ENCODE results near the gene SYNPO. TPM values are rescaled to one million over a fixed set of nuclear protein-coding genes. Genes with fewer than 3 reads are reported as not detected.
A peak's percentile ranks its signal among the peaks of the same experiment; 100 is the strongest.

The SYNPO gene
- total and polyA plus RNA-seq, 2 donors (not counting 1 experiment from before 2014, with no cell fraction given), result 6.6 to 9.8 TPM

DNA sequence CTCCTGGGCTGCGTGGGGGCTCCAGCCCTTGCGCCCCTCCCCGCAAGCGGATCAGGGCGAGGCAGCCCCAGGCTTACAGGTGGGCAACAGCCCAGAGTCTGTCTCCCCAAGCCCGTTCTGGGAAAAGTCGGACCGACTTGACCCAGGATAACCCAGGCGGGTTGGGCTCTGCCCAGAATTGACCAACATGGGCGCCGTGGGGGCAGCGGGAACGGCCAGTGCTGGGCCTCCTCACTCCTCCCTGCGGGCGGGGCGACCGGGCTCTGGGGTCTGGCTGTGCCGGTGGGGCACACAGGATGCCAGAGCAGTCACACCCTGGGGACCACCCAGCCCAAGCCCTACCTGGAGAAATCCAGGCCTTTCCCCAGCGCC lies 15.3 kb upstream of the SYNPO start:
- peak overlapping the region; percentile 57 to 81 (median 63) for H3K4me3 ChIP-seq (replicated peaks in 1 of 4; ENCODE audit: control extremely low read depth in 1 of 4, insufficient read depth in 1 of 4, low read depth in 3 of 4, low read length in 4 of 4)
- peak overlapping the region; percentile 57 for H3K9ac ChIP-seq (ENCODE audit: insufficient read depth, low read length)
- no peaks in the 10 kb centered on the region for H3K27me3 ChIP-seq (ENCODE audit: control insufficient read depth, insufficient read depth, low read length)
- H2AFZ ChIP-seq (ENCODE audit: low read length), result peak overlapping the region; percentile 42
- H3K36me3 ChIP-seq (ENCODE audit: control insufficient read depth, insufficient read depth, low read length), result no peaks in the 10 kb centered on the region
- H3K9me3 ChIP-seq (ENCODE audit: control insufficient read depth, insufficient read depth, low read depth, low read length), result no peaks in the 10 kb centered on the region
- H3K4me2 ChIP-seq (ENCODE audit: extremely low read depth, insufficient read depth, low read length), result peak overlapping the region; percentile 96
- H4K20me1 ChIP-seq (ENCODE audit: control insufficient read depth, extremely low read depth, insufficient read depth, low read length), result no peaks in the 10 kb centered on the region
- H3K4me1 ChIP-seq (ENCODE audit: control insufficient read depth, extremely low read depth, insufficient read depth, low read length), result peaks cover 11% of the 10 kb centered on the region
- peak; percentile 60 for TF ChIP-seq EZH2 (IDR thresholded peaks at IDR 0.05; ENCODE audit: low read length, missing control alignments)
- TF ChIP-seq, protein P1, sequence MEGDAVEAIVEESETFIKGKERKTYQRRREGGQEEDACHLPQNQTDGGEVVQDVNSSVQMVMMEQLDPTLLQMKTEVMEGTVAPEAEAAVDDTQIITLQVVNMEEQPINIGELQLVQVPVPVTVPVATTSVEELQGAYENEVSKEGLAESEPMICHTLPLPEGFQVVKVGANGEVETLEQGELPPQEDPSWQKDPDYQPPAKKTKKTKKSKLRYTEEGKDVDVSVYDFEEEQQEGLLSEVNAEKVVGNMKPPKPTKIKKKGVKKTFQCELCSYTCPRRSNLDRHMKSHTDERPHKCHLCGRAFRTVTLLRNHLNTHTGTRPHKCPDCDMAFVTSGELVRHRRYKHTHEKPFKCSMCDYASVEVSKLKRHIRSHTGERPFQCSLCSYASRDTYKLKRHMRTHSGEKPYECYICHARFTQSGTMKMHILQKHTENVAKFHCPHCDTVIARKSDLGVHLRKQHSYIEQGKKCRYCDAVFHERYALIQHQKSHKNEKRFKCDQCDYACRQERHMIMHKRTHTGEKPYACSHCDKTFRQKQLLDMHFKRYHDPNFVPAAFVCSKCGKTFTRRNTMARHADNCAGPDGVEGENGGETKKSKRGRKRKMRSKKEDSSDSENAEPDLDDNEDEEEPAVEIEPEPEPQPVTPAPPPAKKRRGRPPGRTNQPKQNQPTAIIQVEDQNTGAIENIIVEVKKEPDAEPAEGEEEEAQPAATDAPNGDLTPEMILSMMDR (conservative IDR thresholded peaks at IDR 0.05 in 1 of 2, IDR thresholded peaks at IDR 0.05 in 1 of 2; ENCODE audit: low read depth in 1 of 2, low read length in 2 of 2), result no peak
- no peaks in the 10 kb centered on the region for H3K79me2 ChIP-seq (ENCODE audit: control insufficient read depth, insufficient read depth, low read length)
- DNase-seq (ENCODE audit: low read depth in 2 of 2), result no peak
- H3K27ac ChIP-seq (ENCODE audit: insufficient read depth, low read length), result no peak overlapping the region

- no peak for DNase-seq (ENCODE audit: low read depth in 2 of 2)
- H3K27ac ChIP-seq (ENCODE audit: insufficient read depth, low read length), result no peak overlapping the region
- peak overlapping the region; percentile 96 for H3K4me2 ChIP-seq (ENCODE audit: extremely low read depth, insufficient read depth, low read length)
- H3K79me2 ChIP-seq (ENCODE audit: control insufficient read depth, insufficient read depth, low read length), result no peaks in the 10 kb centered on the region
- H3K27me3 ChIP-seq (ENCODE audit: control insufficient read depth, insufficient read depth, low read length), result no peaks in the 10 kb centered on the region
- no peak overlapping the region for H3K9ac ChIP-seq (ENCODE audit: insufficient read depth, low read length)
- TF ChIP-seq, protein P1 (conservative IDR thresholded peaks at IDR 0.05 in 1 of 2, IDR thresholded peaks at IDR 0.05 in 1 of 2; ENCODE audit: low read depth in 1 of 2, low read length in 2 of 2), result no peak
- TF ChIP-seq EZH2 (IDR thresholded peaks at IDR 0.05; ENCODE audit: low read length, missing control alignments), result no peak
- peaks cover 11% of the 10 kb centered on the region for H3K4me1 ChIP-seq (ENCODE audit: control insufficient read depth, extremely low read depth, insufficient read depth, low read length)
- H3K36me3 ChIP-seq (ENCODE audit: control insufficient read depth, insufficient read depth, low read length), result no peaks in the 10 kb centered on the region
- H3K4me3 ChIP-seq (replicated peaks in 1 of 4; ENCODE audit: control extremely low read depth in 1 of 4, insufficient read depth in 1 of 4, low read depth in 3 of 4, low read length in 4 of 4), result peak overlapping the region in 1 of 4 experiments; percentile 81
- no peaks in the 10 kb centered on the region for H4K20me1 ChIP-seq (ENCODE audit: control insufficient read depth, extremely low read depth, insufficient read depth, low read length)
- H3K9me3 ChIP-seq (ENCODE audit: control insufficient read depth, insufficient read depth, low read depth, low read length), result no peaks in the 10 kb centered on the region
- H2AFZ ChIP-seq (ENCODE audit: low read length), result no peak overlapping the region
Observed at GRCh38 chr5:150625831-150626746, 14.4 kb upstream of the SYNPO start.

DNA sequence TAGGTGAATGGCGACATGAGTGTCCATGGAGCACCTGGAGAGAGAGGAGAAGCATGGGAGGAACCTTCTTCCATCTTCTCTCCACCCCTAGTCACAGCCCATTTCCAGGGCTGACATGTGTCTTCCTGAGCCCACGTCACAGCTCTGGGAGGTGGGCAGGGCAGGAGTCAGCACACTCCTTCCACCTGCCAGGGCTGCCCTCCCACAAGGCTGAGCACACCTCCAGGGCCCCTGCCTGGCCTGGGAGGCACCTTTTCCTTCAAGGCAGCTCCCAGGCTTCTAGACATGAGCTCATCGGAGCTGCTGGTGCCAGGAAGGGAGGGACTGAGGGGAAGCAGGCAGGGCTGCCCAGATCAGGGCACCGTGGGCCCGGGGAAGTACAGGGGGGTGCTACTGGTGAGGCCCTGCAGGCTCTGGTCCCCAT lies 13.6 kb upstream of the SYNPO start:
- no peak overlapping the region for H3K9ac ChIP-seq (ENCODE audit: insufficient read depth, low read length)
- no peaks in the 10 kb centered on the region for H3K36me3 ChIP-seq (ENCODE audit: control insufficient read depth, insufficient read depth, low read length)
- no peak overlapping the region for H2AFZ ChIP-seq (ENCODE audit: low read length)
- no peak for TF ChIP-seq EZH2 (IDR thresholded peaks at IDR 0.05; ENCODE audit: low read length, missing control alignments)
- TF ChIP-seq, protein P1 (conservative IDR thresholded peaks at IDR 0.05 in 1 of 2, IDR thresholded peaks at IDR 0.05 in 1 of 2; ENCODE audit: low read depth in 1 of 2, low read length in 2 of 2), result no peak
- no peak overlapping the region for H3K4me2 ChIP-seq (ENCODE audit: extremely low read depth, insufficient read depth, low read length)
- H3K79me2 ChIP-seq (ENCODE audit: control insufficient read depth, insufficient read depth, low read length), result no peaks in the 10 kb centered on the region
- peak in 1 of 2 donors; percentile 68 for DNase-seq (ENCODE audit: low read depth in 2 of 2)
- H3K9me3 ChIP-seq (ENCODE audit: control insufficient read depth, insufficient read depth, low read depth, low read length), result no peaks in the 10 kb centered on the region
- peaks cover 11% of the 10 kb centered on the region for H3K4me1 ChIP-seq (ENCODE audit: control insufficient read depth, extremely low read depth, insufficient read depth, low read length)
- no peaks in the 10 kb centered on the region for H4K20me1 ChIP-seq (ENCODE audit: control insufficient read depth, extremely low read depth, insufficient read depth, low read length)
- H3K4me3 ChIP-seq (replicated peaks in 1 of 4; ENCODE audit: control extremely low read depth in 1 of 4, insufficient read depth in 1 of 4, low read depth in 3 of 4, low read length in 4 of 4), result peak overlapping the region in 1 of 4 experiments; percentile 4
- no peaks in the 10 kb centered on the region for H3K27me3 ChIP-seq (ENCODE audit: control insufficient read depth, insufficient read depth, low read length)
- H3K27ac ChIP-seq (ENCODE audit: insufficient read depth, low read length), result no peak overlapping the region

Measured in fibroblast of lung (primary cell).